HCT116 (cell line): Measurements from ENCODE around the gene VWA5B1.

Experiments used
- ATF3 ChIP-seq: IDR thresholded peaks from 2 replicates; pipeline ENCODE4 v1.6.1; 2012
- EGR1 ChIP-seq: IDR thresholded peaks from 2 replicates; pipeline ENCODE4 v1.6.1; 2012; ENCODE audit warnings: low read depth
- EZH2phosphoT487 ChIP-seq: fragments of 200-600 bp; IDR thresholded peaks from 2 replicates; pipeline ENCODE4 v1.6.1; 2018; ENCODE audit warnings: antibody characterized with exemption, borderline replicate concordance
- JUND ChIP-seq: IDR thresholded peaks from 2 replicates; pipeline ENCODE4 v1.6.1; 2012
- POLR2AphosphoS5 ChIP-seq: IDR thresholded peaks from 2 replicates; pipeline ENCODE4 v1.6.1; 2011; ENCODE audit warnings: mild to moderate bottlenecking, low read depth, low read length, moderate library complexity
- RAD21 ChIP-seq: IDR thresholded peaks from 2 replicates; pipeline ENCODE4 v1.6.1; 2012; ENCODE audit warnings: low read depth, mild to moderate bottlenecking
- TF ChIP-seq, protein P1 (sequence below), 3 experiments: fragments of 200-600 bp in 1 of 3; sonication (generic) in 1 of 3; IDR thresholded peaks in 2 of 3; conservative IDR thresholded peaks in 1 of 3; 2 replicates each; pipeline ENCODE4 v1.5.1; 2012 to 2017; ENCODE audit warnings: low read depth in 2 of 3, low read length in 2 of 3, antibody characterized with exemption in 1 of 3, borderline replicate concordance in 1 of 3, control low read depth in 1 of 3, mild to moderate bottlenecking in 1 of 3, mixed read lengths in 1 of 3, mixed run types in 1 of 3, moderate library complexity in 1 of 3; ENCODE audit not compliant: insufficient read depth in 1 of 3

- TF ChIP-seq, protein P1, sequence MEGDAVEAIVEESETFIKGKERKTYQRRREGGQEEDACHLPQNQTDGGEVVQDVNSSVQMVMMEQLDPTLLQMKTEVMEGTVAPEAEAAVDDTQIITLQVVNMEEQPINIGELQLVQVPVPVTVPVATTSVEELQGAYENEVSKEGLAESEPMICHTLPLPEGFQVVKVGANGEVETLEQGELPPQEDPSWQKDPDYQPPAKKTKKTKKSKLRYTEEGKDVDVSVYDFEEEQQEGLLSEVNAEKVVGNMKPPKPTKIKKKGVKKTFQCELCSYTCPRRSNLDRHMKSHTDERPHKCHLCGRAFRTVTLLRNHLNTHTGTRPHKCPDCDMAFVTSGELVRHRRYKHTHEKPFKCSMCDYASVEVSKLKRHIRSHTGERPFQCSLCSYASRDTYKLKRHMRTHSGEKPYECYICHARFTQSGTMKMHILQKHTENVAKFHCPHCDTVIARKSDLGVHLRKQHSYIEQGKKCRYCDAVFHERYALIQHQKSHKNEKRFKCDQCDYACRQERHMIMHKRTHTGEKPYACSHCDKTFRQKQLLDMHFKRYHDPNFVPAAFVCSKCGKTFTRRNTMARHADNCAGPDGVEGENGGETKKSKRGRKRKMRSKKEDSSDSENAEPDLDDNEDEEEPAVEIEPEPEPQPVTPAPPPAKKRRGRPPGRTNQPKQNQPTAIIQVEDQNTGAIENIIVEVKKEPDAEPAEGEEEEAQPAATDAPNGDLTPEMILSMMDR (IDR thresholded peaks at IDR 0.05 in 2 of 3, conservative IDR thresholded peaks at IDR 0.05 in 1 of 3; ENCODE audit: borderline replicate concordance in 1 of 3, insufficient read depth in 1 of 3, low read depth in 2 of 3, low read length in 2 of 3) = no peak
- TF ChIP-seq EGR1 (no peak), POLR2AphosphoS5 (no peak), JUND (no peak), RAD21 (no peak), ATF3 (no peak), EZH2phosphoT487 (no peak)
These were observed 32.3 kb downstream of the VWA5B1 start for GRCh38 chr1:20322825-20323612.
